Left lung (tissue), 10 donors: ENCODE data around the gene DSCAML1. TPM values are rescaled to one million over a fixed set of nuclear protein-coding genes. Genes with fewer than 3 reads are reported as not detected.
A peak's percentile ranks its signal among the peaks of the same experiment; 100 is the strongest.

Experiments
- ATAC-seq: fragments of 200-7000 bp; cut with Tn5 transposase; one replicate; pipeline ENCODE4 v1.9.1; 2020; ENCODE audit warnings: moderate library complexity
- DNase-seq, 4 donors: peaks; one replicate each; pipeline ENCODE4 v3.0.0-alpha.2; 2013 to 2020
- H3K27ac ChIP-seq, 2 donors: fragments of 200-600 bp; sonication (generic) in 1 of 2; one replicate each; pipeline versions ENCODE4 v1.5.0 to v1.8.0; 2020 to 2021
- H3K27me3 ChIP-seq, 2 donors: fragments of 200-600 bp; sonication (generic) in 1 of 2; one replicate each; pipeline versions ENCODE4 v1.5.0 to v1.8.0; 2020 to 2021
- H3K36me3 ChIP-seq, 2 donors: fragments of 200-600 bp; sonication (generic) in 1 of 2; one replicate each; pipeline versions ENCODE4 v1.5.0 to v1.8.0; 2020 to 2021
- H3K4me1 ChIP-seq, 2 donors: fragments of 200-600 bp; one replicate each; pipeline ENCODE4 v1.8.0; 2021
- H3K4me3 ChIP-seq, 2 donors: fragments of 200-600 bp; sonication (generic) in 1 of 2; one replicate each; pipeline versions ENCODE4 v1.5.0 to v1.8.0; 2020 to 2021; ENCODE audit warnings: mild to moderate bottlenecking in 1 of 2
- H3K9me3 ChIP-seq, 2 donors: fragments of 200-600 bp; sonication (generic) in 1 of 2; one replicate each; pipeline versions ENCODE4 v1.5.0 to v1.8.0; 2020 to 2021
- intact Hi-C, 2 donors: fragments of 100-400 bp; cut with DNase I; formaldehyde crosslinking; loops; one replicate each; pipeline versions ENCODE4 v1.11.2 to v1.14.2; 2022
- polyA plus RNA-seq, 6 donors: library from polyadenylated mRNA; unstranded; fragments of 120-200 nt; gene quantifications; one replicate each; pipeline ENCODE4 v1.2.1, GENCODE V29; 2013; ENCODE audit not compliant: insufficient read length in 6 of 6
- total RNA-seq, 2 donors: library from RNA; stranded (reverse); fragmentation: NEBNext Ultra II Directional; extraction: Animal tissue kit (Norgen Biotek cat#: 25700); gene quantifications; one replicate each; pipeline ENCODE4 v1.2.1, GENCODE V29; 2021
- TF ChIP-seq, protein P1 (sequence below), 2 donors: fragments of 200-600 bp; sonication (generic) in 1 of 2; IDR thresholded peaks; one replicate each; pipeline versions ENCODE4 v1.5.0 to v1.8.0; 2021; ENCODE audit warnings: antibody characterized with exemption in 2 of 2
- donor health status: DM: no; HTN: yes; CAD: no.
- donor health status: DM: no; HTN: no; CAD: no.

DSCAML1 gene
- total and polyA plus RNA-seq, 8 donors: 0.35 to 1.8 (median 1.2) TPM

DNA sequence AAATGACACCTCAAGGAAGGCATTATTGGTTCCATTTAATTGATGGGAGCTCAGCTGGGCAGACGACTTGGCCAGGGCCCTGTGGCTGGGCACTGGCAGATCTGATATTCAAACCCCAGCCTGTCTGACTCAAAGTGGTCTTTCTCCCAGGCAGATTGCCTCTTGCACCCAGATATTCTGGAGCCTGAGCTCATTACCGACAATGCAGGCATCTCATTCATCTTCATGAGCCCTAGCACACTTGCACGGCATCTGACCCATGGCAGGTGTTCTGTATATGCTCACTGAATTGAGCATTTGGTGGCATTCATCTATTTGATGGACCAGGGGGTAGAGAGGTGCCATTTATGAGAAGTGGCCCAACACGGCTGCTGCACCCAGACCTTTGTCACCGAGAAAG, 193.1 kb downstream of the DSCAML1 start:
- DNase-seq (no peak), ATAC-seq (no peak)
- Histone ChIP-seq H3K9me3 (no peaks in the 10 kb centered on the region), H3K4me1 (no peaks in the 10 kb centered on the region), H3K4me3 (no peak overlapping the region), H3K27me3 (peaks cover 0 to 14% of the 10 kb centered on the region in 2 donors), H3K27ac (no peak overlapping the region), H3K36me3 (no peaks in the 10 kb centered on the region)
- TF ChIP-seq, protein P1, sequence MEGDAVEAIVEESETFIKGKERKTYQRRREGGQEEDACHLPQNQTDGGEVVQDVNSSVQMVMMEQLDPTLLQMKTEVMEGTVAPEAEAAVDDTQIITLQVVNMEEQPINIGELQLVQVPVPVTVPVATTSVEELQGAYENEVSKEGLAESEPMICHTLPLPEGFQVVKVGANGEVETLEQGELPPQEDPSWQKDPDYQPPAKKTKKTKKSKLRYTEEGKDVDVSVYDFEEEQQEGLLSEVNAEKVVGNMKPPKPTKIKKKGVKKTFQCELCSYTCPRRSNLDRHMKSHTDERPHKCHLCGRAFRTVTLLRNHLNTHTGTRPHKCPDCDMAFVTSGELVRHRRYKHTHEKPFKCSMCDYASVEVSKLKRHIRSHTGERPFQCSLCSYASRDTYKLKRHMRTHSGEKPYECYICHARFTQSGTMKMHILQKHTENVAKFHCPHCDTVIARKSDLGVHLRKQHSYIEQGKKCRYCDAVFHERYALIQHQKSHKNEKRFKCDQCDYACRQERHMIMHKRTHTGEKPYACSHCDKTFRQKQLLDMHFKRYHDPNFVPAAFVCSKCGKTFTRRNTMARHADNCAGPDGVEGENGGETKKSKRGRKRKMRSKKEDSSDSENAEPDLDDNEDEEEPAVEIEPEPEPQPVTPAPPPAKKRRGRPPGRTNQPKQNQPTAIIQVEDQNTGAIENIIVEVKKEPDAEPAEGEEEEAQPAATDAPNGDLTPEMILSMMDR (IDR thresholded peaks at IDR 0.05): no peak
- intact Hi-C loops: no loop called here

DNA sequence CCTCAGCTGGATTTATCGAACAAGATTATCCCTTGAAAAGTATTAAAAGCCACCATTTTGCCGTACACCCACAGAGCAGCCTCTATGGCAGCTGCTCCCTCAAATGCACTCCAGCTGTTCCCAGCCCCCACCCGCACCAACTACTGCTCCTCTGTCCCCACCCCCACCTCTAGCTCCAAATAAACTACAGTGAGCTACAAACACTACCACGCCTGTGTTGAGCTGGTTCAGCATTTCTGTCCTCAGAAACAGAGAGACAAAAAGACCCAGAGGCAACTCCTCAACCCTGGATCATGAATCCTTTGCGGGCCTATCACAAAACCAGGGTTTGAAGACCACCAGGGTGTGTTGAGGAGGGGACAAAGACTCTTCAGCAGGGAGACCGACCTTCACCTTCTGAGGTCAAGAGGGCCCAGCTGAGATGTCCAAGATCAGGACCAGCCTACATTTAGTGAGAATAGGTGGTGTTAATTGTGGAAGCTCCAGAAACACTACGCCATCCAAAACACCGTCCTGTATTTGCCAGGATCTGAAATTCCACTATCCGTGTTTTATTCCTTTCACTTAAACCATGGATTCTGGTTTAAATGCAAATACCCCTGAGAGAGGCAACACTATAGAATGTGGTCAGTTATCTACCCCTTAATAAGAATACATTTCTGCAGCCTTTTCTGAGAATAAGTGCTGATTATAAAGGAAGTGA, 195.9 kb downstream of the DSCAML1 start:
- peaks cover 0 to 26% of the 10 kb centered on the region in 2 donors for H3K27me3 ChIP-seq
- intact Hi-C loops: no loop called here
- no peaks in the 10 kb centered on the region for H3K36me3 ChIP-seq
- no peaks in the 10 kb centered on the region for H3K9me3 ChIP-seq
- no peak overlapping the region for H3K4me3 ChIP-seq
- TF ChIP-seq, protein P1 (IDR thresholded peaks at IDR 0.05): no peak
- no peaks in the 10 kb centered on the region for H3K4me1 ChIP-seq
- H3K27ac ChIP-seq: no peak overlapping the region
- DNase-seq (no peak), ATAC-seq (no peak)

- intact Hi-C loops: no loop called here
- Histone ChIP-seq H3K27ac (no peak overlapping the region), H3K4me3 (no peak overlapping the region), H3K36me3 (no peaks in the 10 kb centered on the region), H3K27me3 (peaks cover 0 to 26% of the 10 kb centered on the region in 2 donors), H3K4me1 (no peaks in the 10 kb centered on the region), H3K9me3 (no peaks in the 10 kb centered on the region)
- ATAC-seq (no peak), DNase-seq (no peak)
- TF ChIP-seq, protein P1 (IDR thresholded peaks at IDR 0.05): no peak
Measured at GRCh38 chr11:117600234-117600783, 196.7 kb downstream of the DSCAML1 start.

DNA sequence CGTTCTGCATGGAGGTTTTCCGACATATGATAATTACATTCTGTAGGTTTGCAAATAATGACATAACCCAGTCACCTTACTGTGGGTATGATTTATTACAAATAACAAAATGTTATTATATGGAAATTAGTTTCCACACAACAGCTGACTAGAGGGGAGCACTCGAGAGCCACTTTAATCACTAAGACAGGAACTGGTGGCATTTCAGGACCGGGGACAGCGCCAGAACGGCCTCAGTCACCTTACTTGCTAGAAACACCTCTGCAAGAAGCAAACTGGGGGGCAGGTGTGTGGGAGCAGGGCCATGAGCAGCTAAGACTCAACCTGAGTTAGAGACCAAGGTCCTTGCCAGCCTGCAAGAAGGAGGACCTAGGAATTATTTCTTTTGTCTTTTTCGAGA, 199.9 kb downstream of the DSCAML1 start:
- intact Hi-C loops: no loop called here
- H3K27ac ChIP-seq: no peak overlapping the region

DNA sequence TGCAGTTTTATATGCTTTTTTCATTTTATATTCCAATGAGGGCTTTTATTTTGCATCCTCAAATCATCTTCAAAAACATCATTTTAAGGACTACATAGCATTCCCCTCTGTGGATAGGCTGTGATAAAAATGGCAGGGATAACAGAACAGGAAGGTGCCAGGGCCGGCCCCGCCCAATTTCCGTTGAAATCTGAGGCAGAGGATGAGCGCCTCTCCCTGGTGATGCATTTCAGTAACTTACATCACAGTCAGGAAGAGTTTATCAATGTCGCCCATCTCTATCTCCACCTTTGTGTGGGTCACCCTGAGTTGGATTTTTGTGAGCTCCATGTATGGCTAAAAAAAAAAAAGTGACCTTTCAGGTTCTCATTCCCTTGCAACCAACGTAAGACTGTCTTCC, 201.6 kb downstream of the DSCAML1 start:
- Histone ChIP-seq H3K4me1 (no peaks in the 10 kb centered on the region), H3K36me3 (no peaks in the 10 kb centered on the region), H3K27me3 (peaks cover 0 to 22% of the 10 kb centered on the region in 2 donors), H3K9me3 (no peaks in the 10 kb centered on the region), H3K4me3 (no peak overlapping the region), H3K27ac (no peak overlapping the region)
- TF ChIP-seq, protein P1 (IDR thresholded peaks at IDR 0.05): no peak
- peak in 1 of 4 donors; percentile 4 for DNase-seq
- intact Hi-C loops: no loop called here
- no peak for ATAC-seq

More for the DNA sequence above, 199.9 kb downstream of the DSCAML1 start:
- peak; percentile 55 for ATAC-seq
- TF ChIP-seq, protein P1 (IDR thresholded peaks at IDR 0.05): no peak
- Histone ChIP-seq H3K9me3 (no peaks in the 10 kb centered on the region), H3K4me1 (no peaks in the 10 kb centered on the region), H3K27me3 (peaks cover 0 to 26% of the 10 kb centered on the region in 2 donors), H3K4me3 (no peak overlapping the region), H3K36me3 (no peaks in the 10 kb centered on the region)
- DNase-seq: peak in 3 of 4 donors; percentile 22 to 60 (median 32)
